Hematopoietic multipotent progenitor cell treated with erythropoietin and hydrocortisone succinate and interleukin-3 and kit ligand, for 4 days (in vitro differentiated cells): ENCODE measurements around the gene C19orf47.

Source experiments
- DNase-seq: peaks from one replicate; pipeline ENCODE4 v3.0.0-alpha.2; 2015

The C19orf47 gene, protein sequence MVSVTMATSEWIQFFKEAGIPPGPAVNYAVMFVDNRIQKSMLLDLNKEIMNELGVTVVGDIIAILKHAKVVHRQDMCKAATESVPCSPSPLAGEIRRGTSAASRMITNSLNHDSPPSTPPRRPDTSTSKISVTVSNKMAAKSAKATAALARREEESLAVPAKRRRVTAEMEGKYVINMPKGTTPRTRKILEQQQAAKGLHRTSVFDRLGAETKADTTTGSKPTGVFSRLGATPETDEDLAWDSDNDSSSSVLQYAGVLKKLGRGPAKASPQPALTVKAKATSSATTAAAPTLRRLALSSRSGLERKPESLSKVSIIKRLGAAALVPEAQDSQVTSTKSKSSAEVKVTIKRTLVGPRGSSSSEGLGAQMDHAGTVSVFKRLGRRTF

DNA sequence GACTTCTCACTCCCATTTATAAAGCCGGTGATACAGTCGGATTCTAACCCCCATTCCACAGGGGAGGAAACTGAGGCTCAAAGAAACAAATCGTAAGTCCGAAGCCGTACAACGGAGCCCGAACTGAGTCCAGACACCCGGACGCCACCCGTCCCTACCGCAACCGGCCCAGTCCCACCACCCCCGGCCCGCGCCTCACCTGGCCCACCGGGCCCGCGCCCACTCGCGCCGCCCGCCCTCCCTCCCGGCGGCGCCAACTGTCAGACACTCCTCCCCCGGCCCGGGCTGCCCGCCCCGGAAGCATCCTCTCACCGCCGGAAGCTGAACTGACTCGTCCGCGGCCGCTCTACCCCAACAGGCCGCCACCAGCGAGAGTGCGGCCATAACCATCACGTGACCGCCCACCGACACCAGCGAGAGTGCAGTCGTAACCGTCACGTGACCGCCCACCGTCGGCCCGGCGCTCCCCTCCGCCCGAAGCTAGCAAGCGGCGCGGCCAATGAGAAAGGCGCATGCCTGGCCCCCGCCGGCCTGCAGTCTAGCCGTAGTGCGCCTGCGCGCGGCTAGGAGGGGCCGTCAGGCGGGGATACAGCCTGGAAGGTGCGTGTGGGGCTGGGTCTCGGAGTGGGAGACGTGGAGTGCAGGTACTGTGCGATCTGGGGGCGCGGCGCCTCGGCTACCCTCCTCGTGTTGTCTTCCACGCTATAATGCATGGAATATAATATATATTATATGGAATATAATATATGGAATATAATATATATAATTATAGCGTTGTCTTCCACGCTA is at the start of gene C19orf47, which contains the start of gene PLD3:
Gene C19orf47, minus strand, starts transcription at position 273 of the 789 bp plus-strand sequence. CDS start 6,540 bp downstream, outside the sequence.
Gene PLD3, plus strand, starts transcription at position 571 of the 789 bp plus-strand sequence. CDS start 17,789 bp downstream, outside the sequence.
- peak; percentile 100 for DNase-seq

DNA sequence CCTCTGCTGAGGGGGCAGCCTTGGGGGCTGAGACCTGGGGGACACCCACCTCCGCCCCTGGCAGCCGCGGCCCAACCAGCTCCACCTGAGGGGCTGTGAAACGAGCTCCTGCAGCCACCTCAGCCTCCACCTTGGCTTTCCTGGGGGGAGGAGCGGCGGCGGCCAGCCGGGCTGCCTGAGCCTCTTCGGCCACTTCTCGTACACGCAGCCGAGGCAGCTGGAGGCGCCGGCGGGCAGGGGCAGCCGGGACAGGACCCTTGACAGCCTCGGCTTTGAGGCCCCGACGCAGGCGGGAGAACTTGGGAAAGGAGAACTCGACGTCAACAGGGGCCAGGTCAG is 49.3 kb upstream of the C19orf47 start:
- DNase-seq, result no peak

DNA sequence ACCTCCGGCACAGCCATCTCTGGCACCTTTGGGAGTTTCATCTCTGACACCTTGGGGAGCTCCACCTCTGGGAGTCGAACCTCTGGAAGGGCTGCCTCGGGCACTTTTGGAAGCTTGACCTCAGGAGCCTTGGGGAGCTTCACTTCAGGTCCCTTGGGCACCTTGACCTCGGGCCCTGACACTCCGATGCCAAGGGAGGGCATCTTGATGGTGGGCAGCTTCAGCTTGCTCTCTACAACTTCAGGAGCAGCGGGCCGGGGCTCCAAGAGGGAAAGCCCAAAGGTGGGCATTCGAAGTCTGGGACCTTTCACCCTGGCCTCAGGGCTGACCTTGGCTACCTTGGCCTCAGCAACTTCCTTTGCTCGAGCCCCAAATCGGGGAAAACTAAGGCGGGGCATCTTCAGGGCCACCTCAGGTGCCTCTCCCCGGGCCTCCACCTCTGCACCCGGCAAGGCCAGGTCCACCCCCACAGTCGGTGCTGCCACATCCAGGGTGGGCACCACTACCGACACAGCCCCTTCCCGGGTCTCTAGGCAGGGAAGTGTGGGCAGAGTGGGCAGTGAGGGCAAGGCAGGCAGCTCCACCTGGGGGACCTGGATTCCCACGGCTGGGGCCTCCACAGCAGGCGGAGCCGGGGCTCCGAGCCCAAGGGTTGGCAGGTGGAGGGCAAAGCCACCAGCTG is 48.8 kb upstream of the C19orf47 start:
- DNase-seq, result no peak

GRCh38 chr19:40395956-40396355 is 47.8 kb upstream of the C19orf47 start:
- DNase-seq, result no peak

GRCh38 chr19:40394816-40395210 is 46.6 kb upstream of the C19orf47 start:
- no peak for DNase-seq

GRCh38 chr19:40393894-40394815 is 46.0 kb upstream of the C19orf47 start:
- no peak for DNase-seq

GRCh38 chr19:40392894-40393517 is 44.8 kb upstream of the C19orf47 start:
- no peak for DNase-seq

DNA sequence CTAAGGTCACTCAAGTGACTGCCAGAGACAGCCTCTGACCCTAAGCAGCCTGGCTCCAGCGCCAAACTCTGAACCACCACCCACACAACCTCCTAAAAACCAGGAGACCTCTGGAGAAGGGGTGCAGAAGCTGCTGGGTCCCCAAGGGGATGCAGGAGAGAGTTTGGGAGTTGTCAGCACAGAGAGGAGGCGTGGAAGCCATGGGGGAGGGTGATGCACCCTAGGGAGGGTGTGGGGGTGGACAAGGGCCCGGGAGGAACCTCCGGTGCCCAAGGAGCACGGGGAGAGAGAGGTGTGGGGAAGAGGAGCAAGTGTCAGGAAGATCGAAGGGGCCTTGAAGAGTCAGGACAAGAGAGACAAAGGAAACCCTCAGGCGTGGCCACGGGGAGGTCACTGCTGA is 43.9 kb upstream of the C19orf47 start:
- DNase-seq, result no peak

- no peak for DNase-seq
Measured at GRCh38 chr19:40390084-40390742, 42.0 kb upstream of the C19orf47 start, which contains the start of gene HIPK4. HIPK4 (minus strand) TSS chr19:40390181; CDS start chr19:40389902, 279 bp downstream.

DNA sequence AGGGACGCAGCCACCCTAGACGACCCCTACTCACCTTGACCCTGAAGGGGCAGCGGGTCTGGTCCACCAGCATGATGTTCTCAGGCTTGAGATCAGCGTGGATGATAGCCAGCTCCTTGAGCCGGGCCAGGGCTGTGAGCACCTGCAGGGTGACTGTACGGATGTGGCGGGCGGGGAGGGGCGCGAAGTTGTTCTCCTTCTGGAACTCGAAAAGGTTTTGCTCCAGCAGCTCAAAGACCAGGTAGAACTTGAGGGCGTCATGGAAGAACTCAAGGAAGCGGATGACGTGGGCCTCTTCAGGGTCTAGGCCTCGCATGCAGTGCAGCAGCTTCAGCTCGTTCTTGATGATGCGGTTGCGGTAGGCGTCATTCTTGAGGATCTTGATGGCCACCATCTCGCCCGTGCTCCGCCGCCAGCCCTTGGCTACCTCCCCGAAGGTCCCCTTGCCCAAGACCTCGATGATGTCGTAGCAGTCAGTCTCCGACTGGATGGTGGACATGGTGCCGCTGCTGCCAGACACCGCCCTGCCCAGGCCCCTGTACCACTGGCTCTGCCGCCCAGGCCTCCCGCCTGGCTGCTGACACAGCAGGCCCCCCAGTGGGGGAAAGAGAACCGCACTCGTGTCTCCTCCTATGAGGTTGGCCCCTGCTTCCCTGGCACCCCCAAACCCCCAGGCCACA is 41.3 kb upstream of the C19orf47 start:
- no peak for DNase-seq

GRCh38 chr19:40388481-40388880 is 40.3 kb upstream of the C19orf47 start:
- DNase-seq, result no peak

- no peak for DNase-seq
Measured at GRCh38 chr19:40387155-40387554, 39.0 kb upstream of the C19orf47 start.

DNA sequence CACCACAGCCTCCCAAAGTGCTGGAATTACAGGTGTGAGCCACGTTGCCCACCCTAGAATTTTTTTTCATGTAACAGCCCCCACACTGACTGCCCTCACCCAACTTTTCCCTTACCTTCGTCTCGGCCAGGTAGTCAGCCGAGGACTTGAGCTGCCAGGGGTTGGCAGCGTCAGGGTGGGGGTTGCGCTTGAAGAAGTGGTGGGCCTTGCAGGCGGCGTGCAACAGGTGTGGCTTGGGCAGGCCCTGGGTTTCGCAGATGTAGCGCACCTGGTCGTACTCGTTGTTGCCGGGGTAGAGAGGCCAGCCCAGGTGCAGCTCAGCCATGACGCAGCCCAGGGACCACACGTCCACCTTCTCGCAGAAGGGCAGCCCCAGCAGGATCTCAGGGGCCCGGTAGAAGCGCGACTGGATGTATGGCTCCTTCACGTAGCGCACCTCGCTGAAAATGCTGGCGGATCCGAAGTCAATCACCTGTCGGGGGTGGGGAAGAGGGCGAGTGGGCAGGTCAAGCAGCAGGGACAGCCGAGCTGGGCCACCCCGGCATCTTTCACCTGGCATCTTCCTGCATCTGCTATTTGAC is 35.6 kb upstream of the C19orf47 start:
- no peak for DNase-seq

DNA sequence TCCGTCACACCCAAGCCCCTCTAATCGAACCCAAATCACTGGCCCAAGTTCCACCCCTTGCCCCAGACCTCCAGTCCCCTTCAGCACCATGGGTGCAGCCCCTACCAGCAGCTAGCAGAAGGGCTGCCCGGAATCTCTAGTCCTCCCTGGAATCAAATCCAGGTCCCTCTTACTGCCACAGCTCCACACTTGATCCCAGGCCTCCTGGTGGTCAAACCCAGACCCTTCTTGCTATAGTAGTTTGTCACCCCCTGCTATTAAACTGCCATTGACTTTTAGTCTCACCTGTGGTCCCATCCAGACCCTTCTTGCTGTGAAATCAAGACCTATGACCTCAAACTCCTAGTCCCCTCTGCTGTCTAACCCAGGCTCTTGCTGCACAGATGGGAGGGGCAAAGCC is 33.1 kb upstream of the C19orf47 start:
- no peak for DNase-seq

- no peak for DNase-seq
Measured at GRCh38 chr19:40380199-40381037, 32.2 kb upstream of the C19orf47 start.

DNA sequence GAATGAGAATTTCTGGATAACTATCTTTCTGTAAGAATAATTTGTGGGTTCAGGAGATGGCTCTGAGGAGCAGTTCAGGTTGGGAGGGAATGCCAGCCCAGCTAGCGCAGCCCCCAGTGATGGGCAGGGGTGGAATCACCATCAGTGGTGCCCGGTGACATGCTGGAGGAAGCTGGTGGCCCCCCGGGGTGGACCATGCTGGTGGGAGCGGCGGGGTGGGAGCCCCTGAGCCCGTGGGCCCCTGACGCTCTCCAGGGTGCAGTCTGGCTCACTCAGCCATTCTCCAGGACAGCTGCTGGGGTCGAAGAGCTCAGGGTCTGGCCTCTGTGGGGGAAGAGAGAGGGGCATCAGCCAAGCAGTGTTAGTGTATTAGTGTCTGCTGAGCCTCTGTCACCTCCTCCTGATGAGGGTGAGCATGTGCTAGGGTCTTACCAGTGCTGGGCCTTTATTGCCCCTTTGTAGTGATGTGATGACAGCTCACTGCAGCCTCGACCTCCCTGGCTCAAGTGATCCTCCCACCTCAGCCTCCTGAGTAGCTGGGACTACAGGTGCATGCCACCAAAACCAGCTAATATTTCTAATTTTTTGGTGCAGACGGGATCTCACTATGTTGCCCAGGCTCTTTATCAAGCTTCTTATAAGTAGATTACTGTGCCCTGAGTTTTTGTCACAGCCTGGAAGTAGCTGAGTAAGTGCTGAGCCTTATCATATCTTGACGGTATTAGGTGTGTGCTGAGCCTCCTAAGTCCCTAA is 31.4 kb upstream of the C19orf47 start:
- no peak for DNase-seq

DNA sequence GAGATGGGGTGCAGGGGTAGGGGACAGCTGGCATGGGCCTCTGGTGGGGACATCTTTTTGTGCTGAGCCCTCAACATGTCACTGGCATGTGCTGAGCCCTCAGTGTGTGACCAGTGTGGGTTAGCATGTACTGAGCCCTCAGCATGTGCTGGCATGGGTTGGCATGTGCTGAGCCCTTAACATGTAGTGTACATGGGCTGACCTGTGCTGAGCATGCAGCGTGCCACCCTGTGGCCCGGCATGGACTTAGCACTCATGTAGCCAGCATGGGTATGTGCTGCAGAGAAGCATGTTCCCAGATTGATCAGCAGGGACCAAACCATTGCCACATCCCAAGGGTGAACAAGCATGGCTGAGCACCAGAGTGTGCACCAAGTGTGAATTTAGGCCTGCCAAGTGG is 30.3 kb upstream of the C19orf47 start:
- no peak for DNase-seq

- no peak for DNase-seq
Measured at GRCh38 chr19:40377876-40378385, 29.7 kb upstream of the C19orf47 start.
